HL-60 (cell line): ENCODE results near the gene NKX2-2.

Experiments used
- DNase-seq, 2 experiments: peaks; one replicate each; pipeline ENCODE4 v3.0.0-alpha.2; 2010 to 2020; ENCODE audit warnings: low read depth in 1 of 2, low spot score in 1 of 2
- H3K27ac ChIP-seq: fragments of 250-450 bp; sonication (Bioruptor Pico); replicated peaks from 2 replicates; pipeline ENCODE4 v1.5.1; 2020; ENCODE audit warnings: mild to moderate bottlenecking, moderate library complexity
- H3K27me3 ChIP-seq: fragments of 250-450 bp; sonication (Bioruptor Pico); 2 replicates; pipeline ENCODE4 v1.5.1; 2021; ENCODE audit warnings: mild to moderate bottlenecking, moderate library complexity; ENCODE audit not compliant: insufficient read depth, poor library complexity, severe bottlenecking
- H3K4me3 ChIP-seq: replicated peaks from 2 replicates; pipeline ENCODE4 v1.5.1; 2011; ENCODE audit warnings: mild to moderate bottlenecking, control low read depth, low read length; ENCODE audit not compliant: insufficient read depth
- GABPA ChIP-seq: IDR thresholded peaks from 2 replicates; pipeline ENCODE4 v1.6.1; 2012; ENCODE audit warnings: low read depth
- POLR2AphosphoS5 ChIP-seq: IDR thresholded peaks from 2 replicates; pipeline ENCODE4 v1.6.1; 2012; ENCODE audit warnings: low read depth
- SPI1 ChIP-seq: IDR thresholded peaks from 2 replicates; pipeline ENCODE4 v1.6.1; 2012; ENCODE audit warnings: low read depth, mild to moderate bottlenecking, borderline replicate concordance
- TF ChIP-seq, protein P1 (sequence below): IDR thresholded peaks from one replicate; pipeline ENCODE4 v1.5.1; 2011; ENCODE audit warnings: low read length, control low read depth, inconsistent platforms; ENCODE audit not compliant: insufficient read depth
- TF ChIP-seq, protein P2 (sequence below): IDR thresholded peaks from 2 replicates; pipeline ENCODE4 v1.6.1; 2012; ENCODE audit warnings: low read depth; ENCODE audit not compliant: insufficient replicate concordance

NKX2-2 gene

DNA sequence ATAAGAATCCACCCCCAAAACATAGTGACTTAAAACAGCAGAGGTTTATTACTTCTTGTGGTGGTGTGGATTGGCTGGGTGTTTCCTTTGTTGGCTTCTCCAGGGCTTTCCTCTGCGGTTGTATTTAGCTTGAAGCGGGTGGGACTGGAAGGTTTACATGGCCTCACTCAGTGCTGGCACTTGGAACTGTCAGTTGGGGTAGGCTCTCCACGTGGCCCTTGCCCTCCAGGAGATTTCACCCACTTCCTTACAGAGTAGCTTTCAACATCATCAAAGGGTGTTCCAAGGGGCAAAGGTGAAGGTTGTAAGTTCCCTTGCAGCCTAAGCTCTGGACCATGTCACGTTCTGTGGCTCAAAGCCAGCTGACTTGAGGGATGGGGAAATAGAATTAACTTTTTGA is 32.5 kb upstream of the NKX2-2 start:
- DNase-seq, result no peak
- Histone ChIP-seq H3K27ac (no peak overlapping the region), H3K27me3 (no peaks in the 10 kb centered on the region), H3K4me3 (no peak overlapping the region)
- TF ChIP-seq, protein P1, sequence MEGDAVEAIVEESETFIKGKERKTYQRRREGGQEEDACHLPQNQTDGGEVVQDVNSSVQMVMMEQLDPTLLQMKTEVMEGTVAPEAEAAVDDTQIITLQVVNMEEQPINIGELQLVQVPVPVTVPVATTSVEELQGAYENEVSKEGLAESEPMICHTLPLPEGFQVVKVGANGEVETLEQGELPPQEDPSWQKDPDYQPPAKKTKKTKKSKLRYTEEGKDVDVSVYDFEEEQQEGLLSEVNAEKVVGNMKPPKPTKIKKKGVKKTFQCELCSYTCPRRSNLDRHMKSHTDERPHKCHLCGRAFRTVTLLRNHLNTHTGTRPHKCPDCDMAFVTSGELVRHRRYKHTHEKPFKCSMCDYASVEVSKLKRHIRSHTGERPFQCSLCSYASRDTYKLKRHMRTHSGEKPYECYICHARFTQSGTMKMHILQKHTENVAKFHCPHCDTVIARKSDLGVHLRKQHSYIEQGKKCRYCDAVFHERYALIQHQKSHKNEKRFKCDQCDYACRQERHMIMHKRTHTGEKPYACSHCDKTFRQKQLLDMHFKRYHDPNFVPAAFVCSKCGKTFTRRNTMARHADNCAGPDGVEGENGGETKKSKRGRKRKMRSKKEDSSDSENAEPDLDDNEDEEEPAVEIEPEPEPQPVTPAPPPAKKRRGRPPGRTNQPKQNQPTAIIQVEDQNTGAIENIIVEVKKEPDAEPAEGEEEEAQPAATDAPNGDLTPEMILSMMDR, result no peak
- TF ChIP-seq, protein P2, sequence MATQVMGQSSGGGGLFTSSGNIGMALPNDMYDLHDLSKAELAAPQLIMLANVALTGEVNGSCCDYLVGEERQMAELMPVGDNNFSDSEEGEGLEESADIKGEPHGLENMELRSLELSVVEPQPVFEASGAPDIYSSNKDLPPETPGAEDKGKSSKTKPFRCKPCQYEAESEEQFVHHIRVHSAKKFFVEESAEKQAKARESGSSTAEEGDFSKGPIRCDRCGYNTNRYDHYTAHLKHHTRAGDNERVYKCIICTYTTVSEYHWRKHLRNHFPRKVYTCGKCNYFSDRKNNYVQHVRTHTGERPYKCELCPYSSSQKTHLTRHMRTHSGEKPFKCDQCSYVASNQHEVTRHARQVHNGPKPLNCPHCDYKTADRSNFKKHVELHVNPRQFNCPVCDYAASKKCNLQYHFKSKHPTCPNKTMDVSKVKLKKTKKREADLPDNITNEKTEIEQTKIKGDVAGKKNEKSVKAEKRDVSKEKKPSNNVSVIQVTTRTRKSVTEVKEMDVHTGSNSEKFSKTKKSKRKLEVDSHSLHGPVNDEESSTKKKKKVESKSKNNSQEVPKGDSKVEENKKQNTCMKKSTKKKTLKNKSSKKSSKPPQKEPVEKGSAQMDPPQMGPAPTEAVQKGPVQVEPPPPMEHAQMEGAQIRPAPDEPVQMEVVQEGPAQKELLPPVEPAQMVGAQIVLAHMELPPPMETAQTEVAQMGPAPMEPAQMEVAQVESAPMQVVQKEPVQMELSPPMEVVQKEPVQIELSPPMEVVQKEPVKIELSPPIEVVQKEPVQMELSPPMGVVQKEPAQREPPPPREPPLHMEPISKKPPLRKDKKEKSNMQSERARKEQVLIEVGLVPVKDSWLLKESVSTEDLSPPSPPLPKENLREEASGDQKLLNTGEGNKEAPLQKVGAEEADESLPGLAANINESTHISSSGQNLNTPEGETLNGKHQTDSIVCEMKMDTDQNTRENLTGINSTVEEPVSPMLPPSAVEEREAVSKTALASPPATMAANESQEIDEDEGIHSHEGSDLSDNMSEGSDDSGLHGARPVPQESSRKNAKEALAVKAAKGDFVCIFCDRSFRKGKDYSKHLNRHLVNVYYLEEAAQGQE, result no peak
- TF ChIP-seq GABPA (no peak), SPI1 (no peak), POLR2AphosphoS5 (no peak)

DNA sequence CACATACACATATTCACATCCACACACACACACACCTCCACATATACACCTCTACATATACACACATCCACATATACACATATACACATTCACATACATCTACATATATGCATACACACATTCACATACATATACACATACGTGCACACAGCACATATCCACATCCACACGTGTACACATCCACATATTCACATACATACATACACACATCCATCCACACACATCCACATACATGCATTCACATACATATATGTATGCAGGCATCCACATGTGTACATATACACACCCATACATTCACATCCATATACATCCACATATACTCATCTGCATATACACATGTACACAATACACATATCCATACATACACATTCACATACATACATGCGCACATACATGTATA is 25.6 kb upstream of the NKX2-2 start:
- H3K4me3 ChIP-seq, result no peak overlapping the region
- DNase-seq, result no peak
- TF ChIP-seq POLR2AphosphoS5 (no peak), GABPA (no peak), SPI1 (no peak)
- TF ChIP-seq, protein P2, result no peak
- TF ChIP-seq, protein P1, result no peak
- no peaks in the 10 kb centered on the region for H3K27me3 ChIP-seq
- H3K27ac ChIP-seq, result no peak overlapping the region

DNA sequence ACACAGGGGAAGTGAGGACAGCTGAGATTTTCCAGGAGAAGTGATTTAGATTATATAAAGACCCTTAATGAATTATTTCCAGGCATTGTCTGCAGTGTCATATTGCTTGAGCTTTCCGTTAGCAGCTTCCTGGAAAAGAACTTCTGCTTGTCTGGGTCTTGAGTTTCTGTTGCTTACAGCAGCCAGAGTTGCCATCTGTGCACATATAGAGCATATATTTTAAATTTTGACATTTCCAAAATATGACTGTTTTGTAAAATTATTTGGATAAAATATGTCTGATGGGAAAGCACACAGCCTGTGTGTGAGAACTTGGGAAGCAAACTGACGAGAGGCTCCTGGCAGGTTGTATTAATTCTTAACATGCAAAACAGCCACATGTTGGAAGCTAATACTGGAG is 21.0 kb upstream of the NKX2-2 start:
- H3K4me3 ChIP-seq, result no peak overlapping the region
- no peak for DNase-seq
- H3K27ac ChIP-seq, result no peak overlapping the region
- TF ChIP-seq GABPA (no peak), SPI1 (no peak), POLR2AphosphoS5 (no peak)
- TF ChIP-seq, protein P2, result no peak
- TF ChIP-seq, protein P1, result no peak
- no peaks in the 10 kb centered on the region for H3K27me3 ChIP-seq
